VCaP (cell line): ENCODE data around the gene ULK1.

ENCODE experiments used
- H3K27ac ChIP-seq: fragments of 450-650 bp; 2 replicates; pipeline ENCODE4 v1.5.1; 2017
- TF ChIP-seq, protein P1 (sequence below): fragments of 450-650 bp; conservative IDR thresholded peaks from 2 replicates; pipeline ENCODE4 v1.5.1; 2017; ENCODE audit warnings: mild to moderate bottlenecking, moderate library complexity

The ULK1 gene

GRCh38 chr12:131922772-131923171 is 28.4 kb downstream of the ULK1 start:
- TF ChIP-seq, protein P1, sequence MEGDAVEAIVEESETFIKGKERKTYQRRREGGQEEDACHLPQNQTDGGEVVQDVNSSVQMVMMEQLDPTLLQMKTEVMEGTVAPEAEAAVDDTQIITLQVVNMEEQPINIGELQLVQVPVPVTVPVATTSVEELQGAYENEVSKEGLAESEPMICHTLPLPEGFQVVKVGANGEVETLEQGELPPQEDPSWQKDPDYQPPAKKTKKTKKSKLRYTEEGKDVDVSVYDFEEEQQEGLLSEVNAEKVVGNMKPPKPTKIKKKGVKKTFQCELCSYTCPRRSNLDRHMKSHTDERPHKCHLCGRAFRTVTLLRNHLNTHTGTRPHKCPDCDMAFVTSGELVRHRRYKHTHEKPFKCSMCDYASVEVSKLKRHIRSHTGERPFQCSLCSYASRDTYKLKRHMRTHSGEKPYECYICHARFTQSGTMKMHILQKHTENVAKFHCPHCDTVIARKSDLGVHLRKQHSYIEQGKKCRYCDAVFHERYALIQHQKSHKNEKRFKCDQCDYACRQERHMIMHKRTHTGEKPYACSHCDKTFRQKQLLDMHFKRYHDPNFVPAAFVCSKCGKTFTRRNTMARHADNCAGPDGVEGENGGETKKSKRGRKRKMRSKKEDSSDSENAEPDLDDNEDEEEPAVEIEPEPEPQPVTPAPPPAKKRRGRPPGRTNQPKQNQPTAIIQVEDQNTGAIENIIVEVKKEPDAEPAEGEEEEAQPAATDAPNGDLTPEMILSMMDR: no peak
- no peak overlapping the region for H3K27ac ChIP-seq

DNA sequence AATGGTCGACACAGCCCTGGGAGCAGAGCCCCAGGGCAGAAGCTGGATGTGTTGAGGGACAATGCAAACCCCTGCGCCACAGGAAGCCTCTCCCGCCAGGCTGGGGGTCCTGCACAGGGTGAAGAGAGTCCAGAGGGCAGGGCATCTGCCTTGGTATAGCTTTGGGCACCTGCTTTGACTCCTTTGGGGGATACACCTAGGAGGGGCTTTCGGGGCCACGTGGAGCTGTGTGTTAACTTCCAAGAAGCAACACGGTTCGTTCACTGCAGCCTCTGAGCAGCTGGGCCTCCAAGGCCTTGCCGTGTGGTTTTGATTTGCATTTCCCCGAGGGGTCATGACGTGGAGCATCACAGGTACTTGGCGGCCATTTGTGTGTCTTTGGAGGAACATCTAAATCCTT is 28.8 kb downstream of the ULK1 start:
- H3K27ac ChIP-seq: no peak overlapping the region
- TF ChIP-seq, protein P1: no peak

- TF ChIP-seq, protein P1: no peak
- no peak overlapping the region for H3K27ac ChIP-seq
These were observed 33.0 kb downstream of the ULK1 start for GRCh38 chr12:131927110-131928079.

DNA sequence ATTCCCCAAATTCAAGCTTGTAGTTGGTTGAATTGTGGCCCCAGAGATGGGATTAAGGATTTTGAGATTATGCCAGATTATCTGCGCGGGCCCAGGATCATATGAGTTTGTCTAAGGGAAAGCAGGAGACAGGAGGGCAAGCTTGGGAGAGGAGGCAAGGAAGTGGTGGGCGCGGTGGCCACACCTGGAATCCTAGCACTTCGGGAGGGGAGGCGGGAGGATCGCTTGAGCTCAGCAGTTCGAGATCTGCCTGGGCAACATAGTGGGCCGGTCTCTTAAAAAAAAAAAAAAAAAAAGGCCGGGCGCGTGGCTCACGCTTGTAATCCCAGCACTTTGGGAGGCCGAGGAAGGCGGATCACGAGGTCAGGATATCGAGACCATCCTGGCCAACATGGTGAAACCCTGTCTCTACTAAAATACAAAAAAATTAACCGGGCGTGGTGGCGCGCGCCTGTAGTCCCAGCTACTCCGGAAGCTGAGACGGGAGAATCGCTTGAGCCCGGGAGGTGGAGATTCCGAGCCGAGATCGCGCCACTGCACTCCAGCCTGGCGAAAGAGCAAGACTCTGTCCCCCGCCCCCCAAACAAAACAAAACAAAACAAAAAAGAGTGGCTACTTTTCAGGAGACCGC is 33.8 kb downstream of the ULK1 start:
- TF ChIP-seq, protein P1: no peak
- H3K27ac ChIP-seq: peak overlapping the region; percentile 80

- TF ChIP-seq, protein P1: no peak
- peak within 1 kb of the TSS; percentile 80 for H3K27ac ChIP-seq
These were observed 34.5 kb downstream of the ULK1 start, which contains the start of gene PUS1 for GRCh38 chr12:131928711-131929580. TSS of gene PUS1 (plus strand) at chr12:131929276. CDS start at chr12:131929723, 447 bp downstream.

DNA sequence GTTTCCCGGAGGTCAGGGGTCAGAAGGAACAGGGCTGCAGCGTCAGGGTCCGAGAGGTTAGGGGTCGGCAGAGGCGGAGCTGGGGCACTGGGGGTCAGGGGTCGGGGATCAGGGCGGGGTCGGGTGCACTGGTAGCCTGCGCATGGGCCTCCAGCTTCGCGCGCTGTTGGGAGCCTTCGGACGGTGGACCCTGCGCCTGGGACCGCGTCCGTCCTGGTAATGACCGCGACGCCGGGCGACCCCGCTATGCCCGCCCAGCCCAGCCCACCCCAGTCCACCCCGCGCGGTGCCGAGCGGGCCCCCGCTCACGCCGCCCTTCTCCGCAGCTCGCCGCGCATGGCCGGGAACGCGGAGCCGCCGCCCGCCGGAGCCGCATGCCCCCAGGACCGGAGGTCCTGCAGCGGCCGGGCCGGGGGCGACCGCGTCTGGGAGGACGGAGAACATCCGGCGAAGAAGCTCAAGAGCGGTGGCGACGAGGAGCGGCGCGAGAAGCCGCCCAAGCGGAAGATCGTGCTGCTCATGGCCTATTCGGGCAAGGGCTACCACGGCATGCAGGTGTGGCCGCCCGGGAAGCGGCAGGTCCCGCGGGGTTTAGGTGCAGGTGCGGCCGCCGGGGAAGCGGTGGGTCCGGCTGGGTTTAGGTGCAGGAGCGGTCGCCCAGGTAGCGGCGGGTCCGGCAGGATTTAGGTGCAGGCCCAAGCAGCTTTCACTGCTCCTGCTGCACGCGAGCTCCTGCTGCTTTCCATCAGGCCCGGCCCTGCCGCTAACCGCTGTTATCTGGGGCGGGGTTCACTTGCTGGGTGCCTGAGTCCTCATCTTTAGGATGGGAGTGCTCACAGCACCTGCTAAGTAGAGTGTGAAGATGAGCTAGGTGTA is 35.4 kb downstream of the ULK1 start:
- H3K27ac ChIP-seq: peak overlapping the region; percentile 80
- TF ChIP-seq, protein P1: no peak
